Activated CD8-positive, alpha-beta memory T cell treated with anti-CD3 and anti-CD28 coated beads for 4 hours (primary cell): Measurements from ENCODE around the gene HDC.
A peak's percentile ranks its signal among the peaks of the same experiment; 100 is the strongest.

Experiments used
- DNase-seq, 2 donors: peaks; one replicate each; pipeline ENCODE4 v3.0.0-alpha.2; 2020; ENCODE audit warnings: low read depth in 2 of 2

HDC gene

DNA sequence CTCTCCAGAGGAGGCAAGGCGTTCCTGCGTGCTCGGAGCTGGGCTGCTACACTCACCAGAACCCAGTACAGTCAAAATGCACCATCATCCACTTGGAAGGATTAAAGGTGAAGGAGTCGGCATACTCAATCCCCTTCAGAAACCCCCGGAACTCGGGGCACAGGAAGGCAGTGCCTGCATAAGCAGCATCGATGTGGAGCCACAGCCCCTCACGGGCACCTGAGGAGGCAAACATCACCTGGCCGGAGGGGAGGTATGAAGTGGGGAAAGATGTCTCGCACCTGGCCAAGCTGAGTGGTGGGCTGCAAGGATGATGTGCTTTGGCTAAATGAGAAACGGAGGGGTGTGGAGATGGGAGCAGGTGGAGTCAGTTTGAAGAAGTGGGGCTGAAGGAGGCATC is 13.0 kb downstream of the HDC start:
- DNase-seq: no peak

DNA sequence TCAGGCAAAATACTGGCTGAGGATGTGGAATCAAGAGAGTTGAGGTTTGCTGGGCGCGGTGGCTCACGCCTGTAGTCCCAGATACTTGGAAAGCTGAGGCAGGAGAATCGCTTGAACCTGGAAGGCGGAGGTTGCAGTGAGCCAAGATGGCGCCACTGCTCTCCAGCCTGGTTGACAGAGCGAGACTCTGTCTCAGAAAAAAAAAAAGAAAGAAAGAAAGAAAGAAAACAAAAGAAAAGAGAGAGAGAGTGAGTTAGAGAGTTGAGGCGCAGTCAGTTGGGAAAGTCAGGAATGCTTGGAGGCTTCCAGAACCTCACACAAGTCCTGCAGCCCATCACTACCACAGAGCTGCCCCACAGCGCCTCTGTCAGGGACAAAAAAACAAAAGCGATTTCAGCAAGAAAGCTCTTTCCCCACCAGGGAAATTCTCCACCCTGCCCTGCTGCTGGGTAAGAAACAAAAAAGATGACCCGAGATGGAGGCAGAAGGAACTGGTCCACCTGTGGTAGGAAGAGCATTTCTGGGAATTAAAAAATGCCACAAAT is 13.8 kb downstream of the HDC start:
- no peak for DNase-seq

DNA sequence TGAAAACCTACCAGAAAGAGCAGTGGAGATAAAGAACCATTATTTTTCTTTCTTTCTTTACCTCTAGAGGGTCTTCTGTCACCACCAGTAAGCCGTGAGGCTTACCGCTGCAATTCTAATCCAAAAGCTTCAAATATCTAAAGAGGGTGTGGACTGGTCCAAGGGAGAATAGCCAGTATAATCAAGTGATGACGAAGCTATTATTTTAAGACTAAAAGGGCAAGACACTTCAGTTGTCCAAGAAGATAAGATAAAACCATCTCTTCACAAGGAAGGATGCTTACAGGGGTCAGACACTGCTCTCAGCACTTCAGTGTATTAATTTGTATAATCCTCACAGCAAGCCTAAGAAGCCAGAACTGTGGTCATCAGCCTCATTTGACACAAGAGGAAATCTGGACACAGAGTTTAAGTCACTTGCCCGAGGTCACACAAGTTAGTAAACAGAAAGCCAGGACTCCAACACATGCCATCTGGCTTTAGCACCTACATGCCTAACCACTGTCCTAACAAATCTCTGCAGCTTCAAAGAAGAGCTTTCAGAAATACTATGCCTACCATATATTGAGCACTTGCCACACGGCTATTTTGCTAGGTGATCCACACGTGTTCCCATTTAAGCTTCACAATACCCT is 14.6 kb downstream of the HDC start:
- no peak for DNase-seq

- DNase-seq: no peak
Observed at GRCh38 chr15:50249704-50250103, 15.8 kb downstream of the HDC start.

- DNase-seq: no peak
Observed at GRCh38 chr15:50248994-50249582, 16.4 kb downstream of the HDC start.

GRCh38 chr15:50247819-50248655 is 17.5 kb downstream of the HDC start:
- DNase-seq: peak in 1 of 2 donors; percentile 34

GRCh38 chr15:50246631-50247030 is 18.9 kb downstream of the HDC start:
- no peak for DNase-seq

GRCh38 chr15:50244959-50245624 is 20.4 kb downstream of the HDC start:
- no peak for DNase-seq

DNA sequence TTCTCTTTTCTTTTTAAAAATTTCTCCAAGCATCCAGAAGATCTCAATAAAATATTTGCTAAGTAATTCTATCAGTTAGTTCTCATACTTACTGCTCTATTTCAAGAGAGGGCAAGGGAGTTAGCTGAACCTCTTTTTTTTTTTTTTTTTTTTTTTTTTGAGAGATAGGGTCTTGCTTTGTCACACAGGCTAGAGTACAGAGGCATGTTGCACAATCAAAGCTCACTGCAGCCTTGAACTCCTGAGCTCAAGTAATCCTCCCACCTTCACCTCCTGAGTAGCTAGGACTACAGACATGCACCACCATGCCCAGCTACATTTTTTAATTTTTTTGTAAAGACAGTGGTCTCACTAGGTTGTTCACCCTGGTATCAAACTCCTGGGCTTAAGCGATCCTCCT is 21.4 kb downstream of the HDC start:
- no peak for DNase-seq

GRCh38 chr15:50241684-50242450 is 23.7 kb downstream of the HDC start:
- DNase-seq: no peak

- no peak for DNase-seq
Observed at GRCh38 chr15:50238255-50238654, 27.3 kb downstream of the HDC start.

- no peak for DNase-seq
Observed at GRCh38 chr15:50236433-50236832, 29.1 kb downstream of the HDC start.

- no peak for DNase-seq
Observed at GRCh38 chr15:50235794-50236193, 29.7 kb downstream of the HDC start.

- no peak for DNase-seq
Observed at GRCh38 chr15:50234764-50235163, 30.8 kb downstream of the HDC start.

DNA sequence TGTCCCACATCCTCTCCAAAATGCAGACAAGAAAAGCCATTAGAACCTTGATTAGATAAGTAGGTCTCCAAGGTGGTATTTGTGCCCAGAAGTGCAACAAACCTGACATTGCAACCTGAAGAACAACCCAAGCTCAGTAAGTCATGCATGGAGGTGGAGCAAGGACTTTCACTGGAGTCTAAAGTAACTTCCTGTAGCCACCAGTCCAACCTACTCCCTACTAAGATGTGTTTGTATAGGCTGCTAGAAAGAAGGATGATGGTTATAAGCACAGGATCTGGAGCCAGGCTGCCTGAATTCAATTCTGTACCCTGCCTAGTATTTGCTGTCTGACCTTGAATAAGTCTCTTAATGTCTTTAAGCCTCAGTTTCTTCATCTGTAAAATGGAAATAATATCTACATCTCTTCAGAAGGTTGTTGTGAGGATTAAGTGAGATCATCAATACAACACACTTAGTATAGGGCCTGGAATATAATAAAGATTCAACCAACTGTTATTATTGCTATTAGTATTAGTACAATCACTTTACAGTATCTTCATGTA is 32.3 kb downstream of the HDC start:
- DNase-seq: no peak

- no peak for DNase-seq
Observed at GRCh38 chr15:50232791-50233190, 32.7 kb downstream of the HDC start.

- no peak for DNase-seq
Observed at GRCh38 chr15:50231761-50232160, 33.8 kb downstream of the HDC start.

DNA sequence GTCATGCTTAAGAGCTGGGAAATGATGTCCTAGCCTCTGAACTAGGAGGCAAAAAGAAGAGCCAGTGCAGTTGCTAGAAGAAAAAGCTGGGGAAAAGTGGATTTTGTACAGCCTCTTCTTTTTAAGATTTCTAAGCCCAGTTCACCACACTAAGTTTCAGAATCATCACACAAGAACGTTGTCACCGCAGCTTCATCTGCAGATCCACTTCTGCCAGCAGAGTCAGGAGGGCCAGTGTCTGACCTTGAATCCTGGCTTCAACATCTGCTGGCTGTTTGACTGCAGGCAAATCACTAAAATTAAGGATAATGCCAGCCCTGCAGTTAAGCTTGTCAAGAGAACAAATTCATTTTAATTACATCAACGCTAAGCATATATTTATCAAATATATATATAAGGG is 36.2 kb downstream of the HDC start:
- DNase-seq: no peak

- no peak for DNase-seq
Observed at GRCh38 chr15:50228866-50229265, 36.7 kb downstream of the HDC start.

DNA sequence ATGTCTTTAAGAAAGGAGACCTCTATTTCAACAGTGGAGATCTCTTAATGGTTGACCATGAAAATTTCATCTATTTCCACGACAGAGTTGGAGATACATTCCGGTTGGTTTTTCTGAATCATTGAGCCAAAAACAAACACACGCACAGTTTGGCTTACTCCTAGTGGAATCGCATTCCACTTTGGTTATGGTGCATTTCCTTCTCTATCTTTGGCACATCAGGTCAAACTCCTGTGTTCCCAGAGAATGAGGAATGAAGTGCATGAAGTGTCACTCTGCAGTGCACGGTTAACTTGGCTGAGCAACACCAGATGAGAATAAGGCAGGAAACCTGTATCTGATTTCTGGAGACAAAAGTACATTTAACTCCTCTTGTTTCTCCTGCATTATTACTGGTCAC is 38.5 kb downstream of the HDC start:
- DNase-seq: no peak

GRCh38 chr15:50225938-50226337 is 39.6 kb downstream of the HDC start:
- DNase-seq: no peak
